Heart left ventricle (tissue), 13 donors: ENCODE measurements around the gene CFAP299.

Experiments used
- CTCF ChIP-seq, 12 donors: fragments of 200-600 bp; sonication (generic) in 4 of 12; IDR thresholded peaks; one replicate each; pipeline versions ENCODE4 v1.5.0 to v1.8.0; 2018 to 2022; ENCODE audit warnings: antibody characterized with exemption in 12 of 12, mild to moderate bottlenecking in 5 of 12
- POLR2A ChIP-seq, 2 donors: fragments of 450-650 bp; IDR thresholded peaks; one replicate each; pipeline ENCODE4 v1.6.1; 2017; ENCODE audit warnings: antibody characterized with exemption in 2 of 2, mild to moderate bottlenecking in 2 of 2, moderate library complexity in 2 of 2
- donor health status: ischemic (EF 13 %, LVEDD 7.1; RV severe dilation, severe dysfunction).
- donor health status: DM: no; HTN: yes; CAD: no.
- donor health status: DM: no; HTN: no; CAD: no.
- donor health status: ischemic (EF 25% LVEDD 6.9; RV normal size, moderate dysfunction).
- donor health status: ischemic (EF 25% LVEDD 5.7; RV mildly dilated, moderate dysfunction).
- donor health status: ischemic (EF 35%, LVEDD 5.7; RV mildly dilated, moderate dysfunction).
- donor health status: nonischemic (EF 11% LVEDD 7.7; RV severe dilation, severe dysfunction).
- donor health status: DM: yes; HTN: yes; CAD: no.
- donor health status: PGD.
- donor health status: ischemic (EF 29% LVEDD 5.4; RV normal size, mild dysfunction).
- donor health status: nonischemic (EF 23%, LVEDD 6.1; RV moderate dilation, normal function).

DNA sequence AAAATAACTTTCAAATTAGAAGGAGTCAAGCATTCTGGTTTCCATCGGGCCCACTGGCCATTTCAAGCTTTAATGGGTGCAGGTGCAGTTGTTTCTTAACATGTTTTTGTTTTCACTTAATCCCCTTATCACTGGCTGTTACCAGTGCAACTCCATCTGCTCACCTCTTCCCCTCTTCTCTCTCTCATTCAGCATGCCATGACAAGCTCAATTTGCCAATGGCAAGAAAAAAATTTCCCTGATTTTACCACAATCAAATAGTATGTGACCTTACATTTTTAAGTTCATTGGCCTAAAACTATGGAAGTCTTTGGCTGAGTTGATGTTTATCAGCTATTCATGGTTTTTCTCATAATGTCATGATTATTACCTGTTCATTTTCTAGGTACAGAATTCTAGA lies 395.9 kb downstream of the CFAP299 start:
- TF ChIP-seq CTCF (IDR thresholded peaks at IDR 0.05): no peak
- no peak for TF ChIP-seq POLR2A (IDR thresholded peaks at IDR 0.05)
